ENCODE data around the gene VSNL1.

The VSNL1 gene

DNA sequence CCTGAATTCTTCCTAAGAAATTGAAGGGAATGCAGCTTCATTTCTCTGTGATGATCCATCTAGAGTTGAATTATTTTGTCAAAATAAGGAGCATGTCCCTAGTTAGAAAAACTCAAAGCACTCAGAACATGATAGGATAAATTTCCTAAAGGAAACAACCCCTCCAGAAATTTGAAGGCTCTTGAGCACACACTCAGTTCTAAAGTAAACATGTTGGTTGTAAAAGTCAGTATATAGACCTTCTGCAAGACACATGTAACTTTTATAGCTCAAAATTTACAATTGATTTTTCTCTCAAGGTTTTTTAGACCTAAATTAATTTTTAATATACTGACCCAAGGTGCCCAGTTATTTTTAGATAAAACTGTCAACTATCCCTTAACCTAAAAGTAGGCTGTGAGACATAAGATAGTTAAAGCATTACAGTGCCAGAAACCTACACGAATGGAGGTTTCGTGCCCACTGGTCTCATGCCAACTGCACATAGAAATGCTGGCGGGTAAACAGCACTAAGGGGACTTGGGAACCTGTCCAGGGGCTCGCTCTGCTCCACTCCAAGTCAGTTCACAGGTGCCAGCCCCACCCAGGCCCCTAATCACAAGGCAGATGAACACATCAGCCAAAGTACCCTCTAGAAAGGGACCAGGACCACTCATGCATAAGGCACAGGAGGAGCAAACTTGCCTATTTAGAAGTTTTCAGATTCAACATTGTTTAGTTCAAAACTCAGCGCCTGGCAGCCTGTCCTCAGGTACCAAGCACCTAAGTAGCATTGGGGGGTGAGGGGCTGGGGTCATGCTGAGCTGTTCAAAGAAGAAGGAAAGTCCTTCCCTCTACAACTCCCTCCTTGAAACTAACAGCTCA, 106.6 kb downstream of the VSNL1 start:
- H3K27ac ChIP-seq (ENCODE audit: extremely low read depth, low read depth, low read length): no peak overlapping the region
- CTCF ChIA-PET: interaction anchor here (1.0 to 3.5 kb wide), 14 partner anchors 9 to 233 kb away, joined by 3 to 43 read pairs (median 6); partner anchors contain the start of genes GEN1 and SMC6
- no peaks in the 10 kb centered on the region for H3K36me3 ChIP-seq (ENCODE audit: control insufficient read depth in 2 of 2, insufficient read depth in 1 of 2, low read length in 2 of 2)
- no peak overlapping the region for H3K4me3 ChIP-seq (ENCODE audit: low read depth, low read length)
- H3K4me1 ChIP-seq (ENCODE audit: control insufficient read depth, insufficient read depth, low read length): peaks cover 5% of the 10 kb centered on the region
- TF ChIP-seq ZNF610 (tag by site-specific recombination; IDR thresholded peaks at IDR 0.05; ENCODE audit: borderline replicate concordance) (peak; percentile 14; the same call in 1 of the 2 replicates), ZNF266 (tag by site-specific recombination; IDR thresholded peaks at IDR 0.05; ENCODE audit: low read depth) (no peak), MZF1 (tag by site-specific recombination; IDR thresholded peaks at IDR 0.05; ENCODE audit: borderline replicate concordance) (no peak)
- TF ChIP-seq, protein P1, sequence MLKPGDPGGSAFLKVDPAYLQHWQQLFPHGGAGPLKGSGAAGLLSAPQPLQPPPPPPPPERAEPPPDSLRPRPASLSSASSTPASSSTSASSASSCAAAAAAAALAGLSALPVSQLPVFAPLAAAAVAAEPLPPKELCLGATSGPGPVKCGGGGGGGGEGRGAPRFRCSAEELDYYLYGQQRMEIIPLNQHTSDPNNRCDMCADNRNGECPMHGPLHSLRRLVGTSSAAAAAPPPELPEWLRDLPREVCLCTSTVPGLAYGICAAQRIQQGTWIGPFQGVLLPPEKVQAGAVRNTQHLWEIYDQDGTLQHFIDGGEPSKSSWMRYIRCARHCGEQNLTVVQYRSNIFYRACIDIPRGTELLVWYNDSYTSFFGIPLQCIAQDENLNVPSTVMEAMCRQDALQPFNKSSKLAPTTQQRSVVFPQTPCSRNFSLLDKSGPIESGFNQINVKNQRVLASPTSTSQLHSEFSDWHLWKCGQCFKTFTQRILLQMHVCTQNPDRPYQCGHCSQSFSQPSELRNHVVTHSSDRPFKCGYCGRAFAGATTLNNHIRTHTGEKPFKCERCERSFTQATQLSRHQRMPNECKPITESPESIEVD (tag by site-specific recombination; IDR thresholded peaks at IDR 0.05): peak; percentile 87
- H3K9me3 ChIP-seq (ENCODE audit: control insufficient read depth, insufficient read depth, low read depth, low read length): no peaks in the 10 kb centered on the region
- POLR2A ChIA-PET: no interaction called here

DNA sequence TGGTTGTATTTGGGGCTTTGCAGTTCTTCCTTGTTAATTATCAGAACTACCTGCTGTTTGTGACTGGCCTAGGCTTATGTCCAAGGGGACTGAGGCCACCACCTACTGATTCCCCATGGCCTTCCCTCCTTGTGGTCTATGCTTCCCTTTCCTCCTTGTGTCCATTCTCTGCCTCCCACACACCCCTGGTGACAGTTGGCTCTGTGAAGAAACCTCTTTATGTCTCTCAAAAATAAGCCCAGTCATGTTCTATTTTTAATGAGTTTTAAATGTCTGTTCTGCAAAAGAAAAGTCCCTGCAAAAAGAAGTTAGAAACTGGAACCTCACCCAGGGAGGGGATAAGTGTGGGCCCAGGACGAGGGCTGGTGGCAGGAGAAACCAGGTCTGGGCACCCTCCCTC, 108.1 kb downstream of the VSNL1 start:
- H3K9me3 ChIP-seq (ENCODE audit: control insufficient read depth, insufficient read depth, low read depth, low read length): no peaks in the 10 kb centered on the region
- no peak for TF ChIP-seq ZNF157 (tag by site-specific recombination; IDR thresholded peaks at IDR 0.05)
- TF ChIP-seq ZXDB (tag by site-specific recombination; IDR thresholded peaks at IDR 0.05): no peak
- TF ChIP-seq, protein P2, sequence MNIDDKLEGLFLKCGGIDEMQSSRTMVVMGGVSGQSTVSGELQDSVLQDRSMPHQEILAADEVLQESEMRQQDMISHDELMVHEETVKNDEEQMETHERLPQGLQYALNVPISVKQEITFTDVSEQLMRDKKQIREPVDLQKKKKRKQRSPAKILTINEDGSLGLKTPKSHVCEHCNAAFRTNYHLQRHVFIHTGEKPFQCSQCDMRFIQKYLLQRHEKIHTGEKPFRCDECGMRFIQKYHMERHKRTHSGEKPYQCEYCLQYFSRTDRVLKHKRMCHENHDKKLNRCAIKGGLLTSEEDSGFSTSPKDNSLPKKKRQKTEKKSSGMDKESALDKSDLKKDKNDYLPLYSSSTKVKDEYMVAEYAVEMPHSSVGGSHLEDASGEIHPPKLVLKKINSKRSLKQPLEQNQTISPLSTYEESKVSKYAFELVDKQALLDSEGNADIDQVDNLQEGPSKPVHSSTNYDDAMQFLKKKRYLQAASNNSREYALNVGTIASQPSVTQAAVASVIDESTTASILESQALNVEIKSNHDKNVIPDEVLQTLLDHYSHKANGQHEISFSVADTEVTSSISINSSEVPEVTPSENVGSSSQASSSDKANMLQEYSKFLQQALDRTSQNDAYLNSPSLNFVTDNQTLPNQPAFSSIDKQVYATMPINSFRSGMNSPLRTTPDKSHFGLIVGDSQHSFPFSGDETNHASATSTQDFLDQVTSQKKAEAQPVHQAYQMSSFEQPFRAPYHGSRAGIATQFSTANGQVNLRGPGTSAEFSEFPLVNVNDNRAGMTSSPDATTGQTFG (tag by site-specific recombination; IDR thresholded peaks at IDR 0.05; ENCODE audit: borderline replicate concordance): no peak
- no peak for TF ChIP-seq ZNF175 (tag by site-specific recombination; IDR thresholded peaks at IDR 0.05)
- TF ChIP-seq ZNF777 (tag by site-specific recombination; IDR thresholded peaks at IDR 0.05; ENCODE audit: borderline replicate concordance): no peak
- no peak for TF ChIP-seq OSR2 (tag by site-specific recombination; IDR thresholded peaks at IDR 0.05)
- TF ChIP-seq ZBTB48 (tag by site-specific recombination; IDR thresholded peaks at IDR 0.05): no peak
- TF ChIP-seq ZFP37 (tag by site-specific recombination; IDR thresholded peaks at IDR 0.05): no peak
- no peak for TF ChIP-seq ZNF558 (tag by site-specific recombination; IDR thresholded peaks at IDR 0.05)
- POLR2A ChIA-PET: no interaction called here
- H3K36me3 ChIP-seq (ENCODE audit: control insufficient read depth in 2 of 2, insufficient read depth in 1 of 2, low read length in 2 of 2): no peaks in the 10 kb centered on the region
- H3K4me3 ChIP-seq (ENCODE audit: low read depth, low read length): no peak overlapping the region
- peaks cover 5% of the 10 kb centered on the region for H3K4me1 ChIP-seq (ENCODE audit: control insufficient read depth, insufficient read depth, low read length)
- H3K27ac ChIP-seq (ENCODE audit: extremely low read depth, low read depth, low read length): no peak overlapping the region
- CTCF ChIA-PET: no interaction called here

DNA sequence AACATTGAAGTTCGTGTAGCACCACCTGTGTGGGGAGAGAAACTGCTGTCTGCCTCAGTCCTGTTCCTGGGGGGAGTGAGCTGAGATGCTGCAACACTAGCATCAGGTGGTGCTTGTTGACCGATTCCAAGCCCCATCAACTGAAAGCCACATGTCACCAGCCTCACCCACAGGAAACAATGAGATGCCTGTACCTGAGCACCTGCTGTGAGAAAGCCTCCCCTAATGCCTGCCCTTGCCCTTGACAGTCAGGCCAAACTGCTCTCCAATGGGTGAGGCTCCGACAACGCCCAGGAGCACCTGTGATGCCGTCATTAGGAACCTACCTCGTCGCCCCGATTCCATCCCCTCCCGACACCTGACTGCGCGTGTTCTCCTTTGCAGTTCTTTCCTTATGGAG, 108.5 kb downstream of the VSNL1 start:
- Histone ChIP-seq H3K4me1 (ENCODE audit: control insufficient read depth, insufficient read depth, low read length) (peaks cover 5% of the 10 kb centered on the region), H3K9me3 (ENCODE audit: control insufficient read depth, insufficient read depth, low read depth, low read length) (no peaks in the 10 kb centered on the region), H3K4me3 (ENCODE audit: low read depth, low read length) (no peak overlapping the region), H3K27ac (ENCODE audit: extremely low read depth, low read depth, low read length) (no peak overlapping the region), H3K36me3 (ENCODE audit: control insufficient read depth in 2 of 2, insufficient read depth in 1 of 2, low read length in 2 of 2) (no peaks in the 10 kb centered on the region)
- CTCF ChIA-PET: no interaction called here
- POLR2A ChIA-PET: no interaction called here
- no peak for TF ChIP-seq SALL2 (tag by site-specific recombination; IDR thresholded peaks at IDR 0.05; ENCODE audit: borderline replicate concordance)
- TF ChIP-seq ZNF324 (tag by site-specific recombination; IDR thresholded peaks at IDR 0.05): no peak
- TF ChIP-seq HOXA7 (CRISPR knock-in tag; IDR thresholded peaks at IDR 0.05; ENCODE audit: borderline replicate concordance): no peak
- TF ChIP-seq, protein P3, sequence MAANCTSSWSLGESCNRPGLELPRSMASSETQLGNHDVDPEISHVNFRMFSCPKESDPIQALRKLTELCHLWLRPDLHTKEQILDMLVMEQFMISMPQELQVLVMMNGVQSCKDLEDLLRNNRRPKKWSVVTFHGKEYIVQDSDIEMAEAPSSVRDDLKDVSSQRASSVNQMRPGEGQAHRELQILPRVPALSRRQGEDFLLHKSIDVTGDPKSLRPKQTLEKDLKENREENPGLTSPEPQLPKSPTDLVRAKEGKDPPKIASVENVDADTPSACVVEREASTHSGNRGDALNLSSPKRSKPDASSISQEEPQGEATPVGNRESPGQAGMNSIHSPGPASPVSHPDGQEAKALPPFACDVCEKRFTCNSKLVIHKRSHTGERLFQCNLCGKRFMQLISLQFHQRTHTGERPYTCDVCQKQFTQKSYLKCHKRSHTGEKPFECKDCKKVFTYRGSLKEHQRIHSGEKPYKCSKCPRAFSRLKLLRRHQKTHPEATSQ (tag by site-specific recombination; IDR thresholded peaks at IDR 0.05): no peak
- no peak for TF ChIP-seq ZNF416 (tag by site-specific recombination; IDR thresholded peaks at IDR 0.05)
- no peak for TF ChIP-seq HOXC10 (CRISPR knock-in tag; IDR thresholded peaks at IDR 0.05)
- TF ChIP-seq ZBTB8A (tag by site-specific recombination; IDR thresholded peaks at IDR 0.05): no peak
- TF ChIP-seq, protein P4, sequence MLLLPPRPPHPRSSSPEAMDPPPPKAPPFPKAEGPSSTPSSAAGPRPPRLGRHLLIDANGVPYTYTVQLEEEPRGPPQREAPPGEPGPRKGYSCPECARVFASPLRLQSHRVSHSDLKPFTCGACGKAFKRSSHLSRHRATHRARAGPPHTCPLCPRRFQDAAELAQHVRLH (tag by site-specific recombination; IDR thresholded peaks at IDR 0.05): no peak
- TF ChIP-seq ZNF707 (tag by site-specific recombination; IDR thresholded peaks at IDR 0.05): no peak
- TF ChIP-seq ZNF600 (tag by site-specific recombination; IDR thresholded peaks at IDR 0.05): no peak
- no peak for TF ChIP-seq ZBTB48 (tag by site-specific recombination; IDR thresholded peaks at IDR 0.05)
- TF ChIP-seq KLF16 (tag by site-specific recombination; IDR thresholded peaks at IDR 0.05): no peak
- no peak for TF ChIP-seq ZNF175 (tag by site-specific recombination; IDR thresholded peaks at IDR 0.05)
- TF ChIP-seq ZNF561 (tag by site-specific recombination; IDR thresholded peaks at IDR 0.05; ENCODE audit: borderline replicate concordance): no peak
- no peak for TF ChIP-seq ZNF654 (tag by site-specific recombination; IDR thresholded peaks at IDR 0.05; ENCODE audit: low read depth)
- TF ChIP-seq GLIS2 (tag by site-specific recombination; IDR thresholded peaks at IDR 0.05): no peak

Data from HEK293 (cell line).